HepG2 (cell line): Measurements from ENCODE around the gene RPS8. TPM values are rescaled to one million over a fixed set of nuclear protein-coding genes. Genes with fewer than 3 reads are reported as not detected.
A peak's percentile ranks its signal among the peaks of the same experiment; 100 is the strongest.

Experiments
- AKAP8 ChIP-seq: sonication (generic); formaldehyde crosslinking; IDR thresholded peaks from 2 replicates; pipeline ENCODE4 v1.5.1; 2020; ENCODE audit warnings: mild to moderate bottlenecking, missing genetic modification reagents
- ATF7 ChIP-seq, 2 experiments: fragments of 450-650 bp in 1 of 2; sonication (generic) in 1 of 2; formaldehyde crosslinking in 1 of 2; IDR thresholded peaks; 2 replicates each; pipeline versions ENCODE4 v1.4.0 to v1.6.1; 2016 to 2020; ENCODE audit warnings: antibody characterized with exemption in 1 of 2, mild to moderate bottlenecking in 1 of 2, missing genetic modification reagents in 1 of 2
- CBX2 ChIP-seq, 2 experiments: fragments of 200-600 bp in 1 of 2; sonication (generic); formaldehyde crosslinking in 1 of 2; IDR thresholded peaks; 2 replicates each; pipeline versions ENCODE4 v1.7.0 to v1.8.1; 2018 to 2022; ENCODE audit warnings: low read depth in 2 of 2, low read length in 1 of 2, mild to moderate bottlenecking in 1 of 2, missing genetic modification reagents in 1 of 2
- CHD2 ChIP-seq: IDR thresholded peaks from 2 replicates; pipeline ENCODE4 v1.6.1; 2011; ENCODE audit warnings: low read depth, low read length, improper control_type of control experiment
- GATAD2A ChIP-seq: IDR thresholded peaks from 2 replicates; pipeline ENCODE4 v1.6.1; 2016
- HNRNPUL1 ChIP-seq: fragments of 200-400 bp; formaldehyde crosslinking; IDR thresholded peaks from 2 replicates; pipeline ENCODE4 v1.6.1; 2017; ENCODE audit warnings: low read depth, mild to moderate bottlenecking, low read length, moderate library complexity
- KLF15 ChIP-seq: sonication (generic); formaldehyde crosslinking; IDR thresholded peaks from 2 replicates; pipeline ENCODE4 v1.8.1; 2023; ENCODE audit warnings: borderline replicate concordance, mild to moderate bottlenecking, inconsistent platforms, missing genetic modification reagents, mixed read lengths
- MAFK ChIP-seq, 2 experiments: IDR thresholded peaks in 1 of 2; conservative IDR thresholded peaks in 1 of 2; 2 replicates each; pipeline ENCODE4 v1.6.1; 2011; ENCODE audit warnings: improper control_type of control experiment in 2 of 2, low read length in 2 of 2
- MBD4 ChIP-seq: IDR thresholded peaks from 2 replicates; pipeline ENCODE4 v1.6.1; 2012; ENCODE audit warnings: low read length, inconsistent platforms, borderline replicate concordance
- MBNL3 ChIP-seq: fragments of 250-450 bp; sonication (Bioruptor Pico); conservative IDR thresholded peaks from 2 replicates; pipeline ENCODE4 v1.8.0; 2022; ENCODE audit warnings: mild to moderate bottlenecking, inconsistent platforms
- POLR2AphosphoS2 ChIP-seq: IDR thresholded peaks from 2 replicates; pipeline ENCODE4 v1.6.1; 2011; ENCODE audit warnings: low read depth, low read length, improper control_type of control experiment
- TEAD3 ChIP-seq: optimal IDR thresholded peaks from 2 replicates; pipeline ENCODE3; 2016; ENCODE audit warnings: borderline replicate concordance
- YY1 ChIP-seq: IDR thresholded peaks from 2 replicates; pipeline ENCODE4 v1.6.1; 2011; ENCODE audit warnings: low read length, low read depth, moderate library complexity, mild to moderate bottlenecking; ENCODE audit not compliant: insufficient read depth, insufficient replicate concordance
- ZNF20 ChIP-seq: sonication (generic); formaldehyde crosslinking; IDR thresholded peaks from 2 replicates; pipeline ENCODE4 v1.4.0; 2020; ENCODE audit warnings: mild to moderate bottlenecking, moderate library complexity, missing genetic modification reagents
- ZNF737 ChIP-seq: sonication (generic); formaldehyde crosslinking; IDR thresholded peaks from 2 replicates; pipeline ENCODE4 v1.5.0; 2020; ENCODE audit warnings: missing genetic modification reagents, mild to moderate bottlenecking, borderline replicate concordance
- ZNF749 ChIP-seq: sonication (generic); formaldehyde crosslinking; IDR thresholded peaks from 2 replicates; pipeline ENCODE4 v1.8.0; 2022; ENCODE audit warnings: mild to moderate bottlenecking, missing genetic modification reagents, moderate library complexity, borderline replicate concordance
- ZNF816 ChIP-seq: sonication (generic); formaldehyde crosslinking; IDR thresholded peaks from 2 replicates; pipeline ENCODE4 v1.8.0; 2022; ENCODE audit warnings: missing genetic modification reagents, mild to moderate bottlenecking, borderline replicate concordance
- ZSCAN22 ChIP-seq: sonication (generic); formaldehyde crosslinking; IDR thresholded peaks from 2 replicates; pipeline ENCODE4 v1.4.0; 2020; ENCODE audit warnings: mild to moderate bottlenecking, missing genetic modification reagents
- polyA plus RNA-seq, 8 experiments: library from polyadenylated mRNA; depleted of rRNA in 3 of 8; stranded (reverse) in 7 of 8; unstranded in 1 of 8; fragments of >200 nt; fragmentation: Illumina TruSeq in 4 of 8; extraction: Trizol in 4 of 8; gene quantifications; 2 replicates each; pipeline versions ENCODE4 v1.2.1 to v1.2.3, GENCODE V29; 2011 to 2016; ENCODE audit warnings: low read depth in 4 of 8, missing spikeins in 1 of 8, mixed read lengths in 1 of 8; ENCODE audit not compliant: insufficient read depth in 1 of 8
- total RNA-seq, 5 experiments: library from RNA; depleted of rRNA; stranded (reverse); fragments of >200 nt; fragmentation: Illumina TruSeq; extraction: Trizol; gene quantifications; 2 replicates each; pipeline ENCODE4 v1.2.3, GENCODE V29; 2016; ENCODE audit warnings: low read depth in 1 of 5
- TF ChIP-seq, protein P1 (sequence below): sonication (generic); formaldehyde crosslinking; IDR thresholded peaks from 2 replicates; pipeline ENCODE4 v1.5.1; 2020; ENCODE audit warnings: mild to moderate bottlenecking, missing genetic modification reagents
- TF ChIP-seq, protein P2 (sequence below): sonication (generic); formaldehyde crosslinking; IDR thresholded peaks from 2 replicates; pipeline ENCODE4 v1.4.0; 2020; ENCODE audit warnings: mild to moderate bottlenecking, missing genetic modification reagents, borderline replicate concordance

RPS8 gene
- total and polyA plus RNA-seq, 2 of the 13 experiments (the other 11 are each of a cell fraction or from before 2014, with no cell fraction given), result 2,628 to 2,822 TPM

DNA sequence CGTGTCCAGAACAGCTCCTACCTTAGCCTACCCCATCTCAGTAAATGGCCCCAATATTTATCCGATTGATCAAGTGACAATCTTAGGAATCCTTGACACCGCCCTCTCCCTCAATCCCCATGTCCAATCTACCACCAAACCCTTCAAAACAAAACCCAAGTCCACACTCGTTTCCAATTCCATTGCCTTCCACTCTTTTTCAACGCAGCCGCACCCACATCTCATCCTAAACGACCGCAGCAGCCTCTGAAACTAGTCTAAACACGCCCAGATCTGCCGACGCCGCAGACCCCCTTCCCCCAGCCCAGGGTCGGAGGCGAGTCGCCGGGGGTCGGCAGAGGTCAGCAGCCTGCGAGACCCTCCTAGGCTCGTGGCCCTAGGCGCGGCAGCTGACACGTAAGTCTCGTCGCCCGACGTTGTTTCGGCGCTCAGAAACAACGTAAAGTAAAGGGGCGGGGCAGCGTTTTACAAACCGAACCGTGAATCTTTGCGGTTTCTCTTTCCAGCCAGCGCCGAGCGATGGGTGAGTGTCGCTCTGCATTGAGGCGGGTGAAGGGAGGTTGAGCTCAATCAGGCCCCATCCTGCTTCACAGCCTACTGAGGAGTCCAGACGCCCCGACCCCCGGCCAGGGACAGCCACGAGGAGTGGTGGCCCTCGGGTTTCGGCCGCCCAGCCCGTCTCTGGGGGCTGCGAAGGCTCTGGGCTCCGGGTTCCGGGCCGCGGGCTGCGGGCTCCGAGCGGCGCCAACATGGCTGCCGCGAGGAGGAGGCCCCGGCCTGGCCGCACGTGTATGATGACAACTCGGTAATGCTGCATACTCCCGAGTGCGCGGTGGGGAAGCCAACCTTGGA is at the start of gene RPS8 (continued):
- TF ChIP-seq, protein P1, sequence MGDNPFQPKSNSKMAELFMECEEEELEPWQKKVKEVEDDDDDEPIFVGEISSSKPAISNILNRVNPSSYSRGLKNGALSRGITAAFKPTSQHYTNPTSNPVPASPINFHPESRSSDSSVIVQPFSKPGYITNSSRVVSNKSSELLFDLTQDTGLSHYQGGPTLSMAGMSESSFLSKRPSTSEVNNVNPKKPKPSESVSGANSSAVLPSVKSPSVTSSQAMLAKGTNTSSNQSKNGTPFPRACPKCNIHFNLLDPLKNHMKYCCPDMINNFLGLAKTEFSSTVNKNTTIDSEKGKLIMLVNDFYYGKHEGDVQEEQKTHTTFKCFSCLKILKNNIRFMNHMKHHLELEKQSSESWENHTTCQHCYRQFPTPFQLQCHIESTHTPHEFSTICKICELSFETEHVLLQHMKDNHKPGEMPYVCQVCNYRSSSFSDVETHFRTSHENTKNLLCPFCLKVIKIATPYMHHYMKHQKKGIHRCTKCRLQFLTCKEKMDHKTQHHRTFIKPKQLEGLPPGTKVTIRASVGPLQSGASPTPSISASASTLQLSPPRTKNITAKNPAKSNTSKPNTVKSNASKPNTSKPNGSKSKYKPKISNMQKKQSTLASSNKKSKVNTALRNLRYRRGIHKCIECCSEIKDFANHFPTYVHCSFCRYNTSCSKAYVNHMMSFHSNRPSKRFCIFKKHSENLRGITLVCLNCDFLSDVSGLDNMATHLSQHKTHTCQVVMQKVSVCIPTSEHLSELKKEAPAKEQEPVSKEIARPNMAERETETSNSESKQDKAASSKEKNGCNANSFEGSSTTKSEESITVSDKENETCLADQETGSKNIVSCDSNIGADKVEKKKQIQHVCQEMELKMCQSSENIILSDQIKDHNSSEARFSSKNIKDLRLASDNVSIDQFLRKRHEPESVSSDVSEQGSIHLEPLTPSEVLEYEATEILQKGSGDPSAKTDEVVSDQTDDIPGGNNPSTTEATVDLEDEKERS (CRISPR knock-in tag), result 0 out of 2 replicates have a peak, but pooled peaks have one; percentile 55
- TF ChIP-seq ATF7 (IDR thresholded peaks at IDR 0.05) (no peak), ATF7 (CRISPR knock-in tag; IDR thresholded peaks at IDR 0.05) (no peak), HNRNPUL1 (no peak), POLR2AphosphoS2 (peak; percentile 94), ZSCAN22 (CRISPR knock-in tag) (no peak; the same call in 1 of the 2 replicates), MBD4 (no peak), GATAD2A (CRISPR knock-in tag) (peak; percentile 86), MAFK (conservative IDR thresholded peaks at IDR 0.05 in 1 of 2, IDR thresholded peaks at IDR 0.05 in 1 of 2; ENCODE audit: low read length in 2 of 2) (peak in 1 of 2 experiments; percentile 24; a peak in 1 of 4 replicates), ZNF816 (peak; percentile 90), ZNF749 (CRISPR knock-in tag) (peak; percentile 83; the same call in 1 of the 2 replicates), CHD2 (peak; percentile 73), ZNF20 (CRISPR knock-in tag) (no peak), TEAD3 (peak; percentile 65), CBX2 (IDR thresholded peaks at IDR 0.05; ENCODE audit: low read depth, low read length) (no peak), CBX2 (CRISPR knock-in tag; IDR thresholded peaks at IDR 0.05; ENCODE audit: low read depth) (no peak), YY1 (peak; percentile 91), KLF15 (peak; percentile 44; the same call in 1 of the 2 replicates), AKAP8 (no peak; the same call in 1 of the 2 replicates), MBNL3 (CRISPR knock-in tag) (no peak), ZNF737 (CRISPR knock-in tag) (no peak)
- TF ChIP-seq, protein P2, sequence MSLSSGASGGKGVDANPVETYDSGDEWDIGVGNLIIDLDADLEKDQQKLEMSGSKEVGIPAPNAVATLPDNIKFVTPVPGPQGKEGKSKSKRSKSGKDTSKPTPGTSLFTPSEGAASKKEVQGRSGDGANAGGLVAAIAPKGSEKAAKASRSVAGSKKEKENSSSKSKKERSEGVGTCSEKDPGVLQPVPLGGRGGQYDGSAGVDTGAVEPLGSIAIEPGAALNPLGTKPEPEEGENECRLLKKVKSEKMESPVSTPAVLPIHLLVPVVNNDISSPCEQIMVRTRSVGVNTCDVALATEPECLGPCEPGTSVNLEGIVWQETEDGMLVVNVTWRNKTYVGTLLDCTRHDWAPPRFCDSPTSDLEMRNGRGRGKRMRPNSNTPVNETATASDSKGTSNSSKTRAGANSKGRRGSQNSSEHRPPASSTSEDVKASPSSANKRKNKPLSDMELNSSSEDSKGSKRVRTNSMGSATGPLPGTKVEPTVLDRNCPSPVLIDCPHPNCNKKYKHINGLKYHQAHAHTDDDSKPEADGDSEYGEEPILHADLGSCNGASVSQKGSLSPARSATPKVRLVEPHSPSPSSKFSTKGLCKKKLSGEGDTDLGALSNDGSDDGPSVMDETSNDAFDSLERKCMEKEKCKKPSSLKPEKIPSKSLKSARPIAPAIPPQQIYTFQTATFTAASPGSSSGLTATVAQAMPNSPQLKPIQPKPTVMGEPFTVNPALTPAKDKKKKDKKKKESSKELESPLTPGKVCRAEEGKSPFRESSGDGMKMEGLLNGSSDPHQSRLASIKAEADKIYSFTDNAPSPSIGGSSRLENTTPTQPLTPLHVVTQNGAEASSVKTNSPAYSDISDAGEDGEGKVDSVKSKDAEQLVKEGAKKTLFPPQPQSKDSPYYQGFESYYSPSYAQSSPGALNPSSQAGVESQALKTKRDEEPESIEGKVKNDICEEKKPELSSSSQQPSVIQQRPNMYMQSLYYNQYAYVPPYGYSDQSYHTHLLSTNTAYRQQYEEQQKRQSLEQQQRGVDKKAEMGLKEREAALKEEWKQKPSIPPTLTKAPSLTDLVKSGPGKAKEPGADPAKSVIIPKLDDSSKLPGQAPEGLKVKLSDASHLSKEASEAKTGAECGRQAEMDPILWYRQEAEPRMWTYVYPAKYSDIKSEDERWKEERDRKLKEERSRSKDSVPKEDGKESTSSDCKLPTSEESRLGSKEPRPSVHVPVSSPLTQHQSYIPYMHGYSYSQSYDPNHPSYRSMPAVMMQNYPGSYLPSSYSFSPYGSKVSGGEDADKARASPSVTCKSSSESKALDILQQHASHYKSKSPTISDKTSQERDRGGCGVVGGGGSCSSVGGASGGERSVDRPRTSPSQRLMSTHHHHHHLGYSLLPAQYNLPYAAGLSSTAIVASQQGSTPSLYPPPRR (CRISPR knock-in tag), result 0 out of 2 replicates have a peak, but pooled peaks have one; percentile 29
